Measurements from ENCODE around the gene SLC10A6.

DNA sequence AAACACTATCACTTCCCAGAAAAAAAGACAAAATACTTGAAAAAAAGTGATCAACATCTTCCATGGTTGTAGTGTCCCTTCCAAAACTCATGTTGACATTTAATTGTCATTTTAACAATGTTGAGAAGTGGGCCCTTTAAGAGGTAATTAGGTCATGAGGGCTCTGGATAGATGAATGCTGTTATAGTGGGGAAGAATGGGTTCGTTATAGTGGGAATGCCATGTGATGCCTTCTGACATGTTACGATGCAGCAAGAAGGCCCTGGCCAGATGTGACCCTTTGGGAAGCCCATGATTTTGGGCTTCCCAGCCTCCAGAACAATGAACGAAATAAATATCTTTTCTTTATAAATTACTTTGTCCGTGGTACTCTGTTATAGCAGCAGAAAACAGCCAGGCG lies 4.0 kb upstream of the SLC10A6 start:
- TF ChIP-seq, protein P1, sequence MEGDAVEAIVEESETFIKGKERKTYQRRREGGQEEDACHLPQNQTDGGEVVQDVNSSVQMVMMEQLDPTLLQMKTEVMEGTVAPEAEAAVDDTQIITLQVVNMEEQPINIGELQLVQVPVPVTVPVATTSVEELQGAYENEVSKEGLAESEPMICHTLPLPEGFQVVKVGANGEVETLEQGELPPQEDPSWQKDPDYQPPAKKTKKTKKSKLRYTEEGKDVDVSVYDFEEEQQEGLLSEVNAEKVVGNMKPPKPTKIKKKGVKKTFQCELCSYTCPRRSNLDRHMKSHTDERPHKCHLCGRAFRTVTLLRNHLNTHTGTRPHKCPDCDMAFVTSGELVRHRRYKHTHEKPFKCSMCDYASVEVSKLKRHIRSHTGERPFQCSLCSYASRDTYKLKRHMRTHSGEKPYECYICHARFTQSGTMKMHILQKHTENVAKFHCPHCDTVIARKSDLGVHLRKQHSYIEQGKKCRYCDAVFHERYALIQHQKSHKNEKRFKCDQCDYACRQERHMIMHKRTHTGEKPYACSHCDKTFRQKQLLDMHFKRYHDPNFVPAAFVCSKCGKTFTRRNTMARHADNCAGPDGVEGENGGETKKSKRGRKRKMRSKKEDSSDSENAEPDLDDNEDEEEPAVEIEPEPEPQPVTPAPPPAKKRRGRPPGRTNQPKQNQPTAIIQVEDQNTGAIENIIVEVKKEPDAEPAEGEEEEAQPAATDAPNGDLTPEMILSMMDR (IDR thresholded peaks at IDR 0.05; ENCODE audit: low read depth, low read length, missing input control) = no peak
- TF ChIP-seq FOXA1 (IDR thresholded peaks at IDR 0.05) = no peak
- TF ChIP-seq JUND (IDR thresholded peaks at IDR 0.05) = no peak
- TF ChIP-seq GABPA (IDR thresholded peaks at IDR 0.05 in 1 of 2, conservative IDR thresholded peaks at IDR 0.05 in 1 of 2) = no peak
- TF ChIP-seq, protein P2, sequence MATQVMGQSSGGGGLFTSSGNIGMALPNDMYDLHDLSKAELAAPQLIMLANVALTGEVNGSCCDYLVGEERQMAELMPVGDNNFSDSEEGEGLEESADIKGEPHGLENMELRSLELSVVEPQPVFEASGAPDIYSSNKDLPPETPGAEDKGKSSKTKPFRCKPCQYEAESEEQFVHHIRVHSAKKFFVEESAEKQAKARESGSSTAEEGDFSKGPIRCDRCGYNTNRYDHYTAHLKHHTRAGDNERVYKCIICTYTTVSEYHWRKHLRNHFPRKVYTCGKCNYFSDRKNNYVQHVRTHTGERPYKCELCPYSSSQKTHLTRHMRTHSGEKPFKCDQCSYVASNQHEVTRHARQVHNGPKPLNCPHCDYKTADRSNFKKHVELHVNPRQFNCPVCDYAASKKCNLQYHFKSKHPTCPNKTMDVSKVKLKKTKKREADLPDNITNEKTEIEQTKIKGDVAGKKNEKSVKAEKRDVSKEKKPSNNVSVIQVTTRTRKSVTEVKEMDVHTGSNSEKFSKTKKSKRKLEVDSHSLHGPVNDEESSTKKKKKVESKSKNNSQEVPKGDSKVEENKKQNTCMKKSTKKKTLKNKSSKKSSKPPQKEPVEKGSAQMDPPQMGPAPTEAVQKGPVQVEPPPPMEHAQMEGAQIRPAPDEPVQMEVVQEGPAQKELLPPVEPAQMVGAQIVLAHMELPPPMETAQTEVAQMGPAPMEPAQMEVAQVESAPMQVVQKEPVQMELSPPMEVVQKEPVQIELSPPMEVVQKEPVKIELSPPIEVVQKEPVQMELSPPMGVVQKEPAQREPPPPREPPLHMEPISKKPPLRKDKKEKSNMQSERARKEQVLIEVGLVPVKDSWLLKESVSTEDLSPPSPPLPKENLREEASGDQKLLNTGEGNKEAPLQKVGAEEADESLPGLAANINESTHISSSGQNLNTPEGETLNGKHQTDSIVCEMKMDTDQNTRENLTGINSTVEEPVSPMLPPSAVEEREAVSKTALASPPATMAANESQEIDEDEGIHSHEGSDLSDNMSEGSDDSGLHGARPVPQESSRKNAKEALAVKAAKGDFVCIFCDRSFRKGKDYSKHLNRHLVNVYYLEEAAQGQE (IDR thresholded peaks at IDR 0.05) = no peak
- no peak for TF ChIP-seq SP1 (IDR thresholded peaks at IDR 0.05)
- TF ChIP-seq, protein P3, sequence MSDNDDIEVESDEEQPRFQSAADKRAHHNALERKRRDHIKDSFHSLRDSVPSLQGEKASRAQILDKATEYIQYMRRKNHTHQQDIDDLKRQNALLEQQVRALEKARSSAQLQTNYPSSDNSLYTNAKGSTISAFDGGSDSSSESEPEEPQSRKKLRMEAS (IDR thresholded peaks at IDR 0.05) = no peak
- TF ChIP-seq, protein P4, sequence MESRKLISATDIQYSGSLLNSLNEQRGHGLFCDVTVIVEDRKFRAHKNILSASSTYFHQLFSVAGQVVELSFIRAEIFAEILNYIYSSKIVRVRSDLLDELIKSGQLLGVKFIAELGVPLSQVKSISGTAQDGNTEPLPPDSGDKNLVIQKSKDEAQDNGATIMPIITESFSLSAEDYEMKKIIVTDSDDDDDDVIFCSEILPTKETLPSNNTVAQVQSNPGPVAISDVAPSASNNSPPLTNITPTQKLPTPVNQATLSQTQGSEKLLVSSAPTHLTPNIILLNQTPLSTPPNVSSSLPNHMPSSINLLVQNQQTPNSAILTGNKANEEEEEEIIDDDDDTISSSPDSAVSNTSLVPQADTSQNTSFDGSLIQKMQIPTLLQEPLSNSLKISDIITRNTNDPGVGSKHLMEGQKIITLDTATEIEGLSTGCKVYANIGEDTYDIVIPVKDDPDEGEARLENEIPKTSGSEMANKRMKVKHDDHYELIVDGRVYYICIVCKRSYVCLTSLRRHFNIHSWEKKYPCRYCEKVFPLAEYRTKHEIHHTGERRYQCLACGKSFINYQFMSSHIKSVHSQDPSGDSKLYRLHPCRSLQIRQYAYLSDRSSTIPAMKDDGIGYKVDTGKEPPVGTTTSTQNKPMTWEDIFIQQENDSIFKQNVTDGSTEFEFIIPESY (IDR thresholded peaks at IDR 0.05) = no peak
- no peak for TF ChIP-seq RXRA (IDR thresholded peaks at IDR 0.05)
